ENCODE measurements around the gene DPYD.

DNA sequence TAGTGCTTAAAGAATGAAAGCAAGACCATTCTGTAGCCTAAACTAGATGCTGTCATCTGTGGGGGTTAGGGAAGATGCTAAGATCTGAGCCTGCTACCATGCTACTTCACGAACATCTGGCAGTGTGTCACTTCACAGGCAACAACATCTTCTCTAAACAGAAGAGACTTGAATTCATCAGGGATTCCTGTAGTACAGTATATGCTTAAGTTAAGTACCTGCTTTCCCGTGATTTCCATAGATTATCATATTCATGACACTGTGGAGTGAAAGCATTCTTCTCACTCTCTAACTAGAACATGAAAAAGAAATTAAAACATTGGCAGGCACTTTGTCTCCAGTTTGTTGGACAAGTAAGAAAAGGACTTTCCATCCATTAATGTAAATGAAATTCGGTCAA, 808.4 kb downstream of the DPYD start:
- TF ChIP-seq YY1 (IDR thresholded peaks at IDR 0.05; ENCODE audit: insufficient read depth, insufficient read length) (no peak), ZNF274 (IDR thresholded peaks at IDR 0.05; ENCODE audit: low read depth, low read length) (no peak)
